Naive thymus-derived CD8-positive, alpha-beta T cell (primary cell): ENCODE results near the gene TMEM233. TPM values are rescaled to one million over a fixed set of nuclear protein-coding genes. Genes with fewer than 3 reads are reported as not detected.

Experiments used
- ATAC-seq, 2 donors: fragments of 150-1000 bp; cut with Tn5 transposase in 1 of 2; sonication (Bioruptor Pico), chemical (Tn5 transposase) in 1 of 2; 1 replicate in 1 of 2; 2 replicates in 1 of 2; pipeline ENCODE4 v1.10.0; 2021; ENCODE audit warnings: mild to moderate bottlenecking in 2 of 2, moderate library complexity in 2 of 2
- POLR2A ChIA-PET: fragments of 350-600 bp; sonication (Branson Sonifier 250); formaldehyde crosslinking; loops from one replicate; lab custom pipeline; 2021; ENCODE audit warnings: antibody characterized with exemption; lab: Charles Lee
- DNase-seq, 10 donors: peaks; one replicate each; pipeline versions ENCODE4 v3.0.0 to v3.0.0-alpha.2; 2020 to 2022
- H3K27ac Mint-ChIP-seq, 10 donors: one replicate each; pipeline ENCODE4 v1.8.0; 2020 to 2022; ENCODE audit warnings: mild to moderate bottlenecking in 10 of 10, mixed read lengths in 10 of 10, moderate library complexity in 4 of 10, inconsistent platforms in 1 of 10
- H3K27me3 Mint-ChIP-seq, 5 donors: one replicate each; pipeline ENCODE4 v1.8.0; 2021 to 2022; ENCODE audit warnings: mixed read lengths in 5 of 5
- H3K36me3 Mint-ChIP-seq, 3 donors: one replicate each; pipeline ENCODE4 v1.8.0; 2020 to 2022; ENCODE audit warnings: mixed read lengths in 3 of 3, mild to moderate bottlenecking in 2 of 3, inconsistent platforms in 1 of 3
- H3K4me1 Mint-ChIP-seq, 4 donors: one replicate each; pipeline ENCODE4 v1.8.0; 2021 to 2022; ENCODE audit warnings: mixed read lengths in 4 of 4
- H3K4me3 Mint-ChIP-seq, 10 donors: one replicate each; pipeline ENCODE4 v1.8.0; 2020 to 2022; ENCODE audit warnings: mild to moderate bottlenecking in 10 of 10, mixed read lengths in 10 of 10, moderate library complexity in 6 of 10, inconsistent platforms in 1 of 10
- H3K9me3 Mint-ChIP-seq, 9 donors: one replicate each; pipeline ENCODE4 v1.8.0; 2020 to 2022; ENCODE audit warnings: mixed read lengths in 9 of 9, mild to moderate bottlenecking in 3 of 9, inconsistent platforms in 1 of 9, moderate library complexity in 1 of 9
- polyA plus RNA-seq, 3 donors: library from polyadenylated mRNA; unstranded; fragments of 300-500 nt; fragmentation: Illumina TruSeq; gene quantifications; one replicate each; pipeline ENCODE4 v1.2.3, GENCODE V29; 2021
- total RNA-seq, 8 experiments: library from RNA in 2 of 8; stranded (reverse) in 2 of 8; gene quantifications; one replicate each; pipeline ENCODE4 v1.2.3 and lab custom pipeline; 2021 to 2026

Gene TMEM233
- not detected for total RNA-seq
- polyA plus RNA-seq: not detected
- 0 reads per million in 6 experiments for total RNA-seq (lab: John Stamatoyannopoulos, UW)

DNA sequence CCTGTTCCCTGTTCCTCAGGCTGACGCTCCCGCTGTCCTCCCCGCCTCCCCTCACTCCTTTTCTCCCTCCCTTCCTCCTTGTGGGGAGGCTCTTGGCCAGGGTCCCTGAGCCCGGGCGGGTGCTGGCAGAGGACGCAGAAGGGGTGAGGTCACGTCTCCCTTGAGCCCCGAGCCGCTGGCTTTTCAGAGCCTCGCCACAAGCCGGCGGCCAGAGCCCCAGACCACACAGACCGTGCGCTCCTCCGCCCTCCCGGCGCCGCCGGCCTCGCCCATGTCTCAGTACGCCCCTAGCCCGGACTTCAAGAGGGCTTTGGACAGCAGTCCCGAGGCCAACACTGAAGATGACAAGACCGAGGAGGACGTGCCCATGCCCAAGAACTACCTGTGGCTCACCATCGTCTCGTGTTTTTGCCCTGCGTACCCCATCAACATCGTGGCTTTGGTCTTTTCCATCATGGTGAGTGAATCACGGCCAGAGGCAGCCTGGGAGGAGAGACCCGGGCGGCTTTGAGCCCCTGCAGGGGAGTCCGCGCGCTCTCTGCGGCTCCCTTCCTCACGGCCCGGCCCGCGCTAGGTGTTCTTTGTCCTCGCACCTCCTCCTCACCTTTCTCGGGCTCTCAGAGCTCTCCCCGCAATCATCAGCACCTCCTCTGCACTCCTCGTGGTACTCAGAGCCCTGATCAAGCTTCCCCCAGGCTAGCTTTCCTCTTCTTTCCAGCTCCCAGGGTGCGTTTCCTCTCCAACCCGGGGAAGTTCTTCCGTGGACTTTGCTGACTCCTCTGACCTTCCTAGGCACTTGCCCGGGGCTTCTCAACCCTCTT is at the start of gene TMEM233:
TSS of gene TMEM233 (plus strand) at position 197 of the 821 bp plus-strand sequence. CDS start at position 272, 75 bp downstream.
- H3K27me3 Mint-ChIP-seq: peaks cover 47 to 94% (median 61%) of the 10 kb centered on the region in 5 donors
- no peak for ATAC-seq
- no peak for DNase-seq
- no peaks in the 10 kb centered on the region for H3K36me3 Mint-ChIP-seq
- H3K4me1 Mint-ChIP-seq: peaks cover 7 to 24% (median 14%) of the 10 kb centered on the region in 4 donors
- POLR2A ChIA-PET: no interaction called here
- H3K4me3 Mint-ChIP-seq: peak within 1 kb of the TSS in 1 of 10 donors; percentile 36
- peak within 1 kb of the TSS in 1 of 10 donors; percentile 72 for H3K27ac Mint-ChIP-seq
- peaks cover 0 to 2% (median 0%) of the 10 kb centered on the region in 9 donors for H3K9me3 Mint-ChIP-seq

DNA sequence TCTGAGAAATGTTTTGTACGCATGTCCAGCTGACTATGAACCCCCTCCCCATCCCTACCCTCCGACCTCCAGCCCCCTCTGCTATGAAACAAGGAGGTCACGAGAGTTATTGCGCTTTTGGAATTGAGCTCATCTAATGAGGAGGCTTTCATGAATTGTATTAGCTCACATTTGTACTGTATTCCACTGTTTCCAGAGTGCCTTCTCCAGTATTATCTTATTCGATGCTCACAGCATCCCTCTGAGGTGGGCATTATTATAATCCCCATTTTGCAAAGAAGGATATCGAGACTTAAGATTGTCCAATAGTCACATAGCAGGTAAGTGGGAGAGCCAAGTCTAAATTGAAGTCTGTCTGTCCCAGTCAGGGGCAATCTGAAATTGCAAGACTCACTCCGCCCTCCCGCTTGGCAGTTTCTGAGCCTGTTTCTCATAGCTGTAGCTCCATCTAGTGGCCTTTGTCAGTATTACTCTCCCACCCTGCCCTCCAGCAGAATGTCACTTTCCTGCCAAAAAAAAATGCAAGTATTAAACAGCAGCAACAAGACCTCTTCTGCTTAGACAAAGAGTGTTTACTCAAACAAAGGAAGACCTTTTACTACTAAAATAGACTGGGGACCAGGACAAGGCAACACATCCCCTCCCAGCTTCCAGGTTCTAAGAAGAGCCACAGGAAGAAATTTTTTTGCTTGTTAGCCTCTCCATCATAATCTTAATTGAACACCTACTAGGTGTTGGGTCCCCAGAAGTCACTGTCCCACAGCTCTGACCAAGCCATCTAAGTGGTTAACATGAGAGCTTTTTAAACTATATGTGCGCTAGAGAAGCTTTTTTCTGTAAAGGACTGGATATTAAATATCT is 48.6 kb upstream of the TMEM233 start:
- Mint-ChIP-seq H3K9me3 (peaks cover 0 to 2% (median 0%) of the 10 kb centered on the region in 9 donors), H3K4me3 (no peak overlapping the region), H3K27me3 (peaks cover 28 to 77% (median 42%) of the 10 kb centered on the region in 5 donors), H3K4me1 (no peaks in the 10 kb centered on the region), H3K27ac (no peak overlapping the region), H3K36me3 (no peaks in the 10 kb centered on the region)
- POLR2A ChIA-PET: no interaction called here
- peak; percentile 9 to 70 (median 44) for DNase-seq
- peak in 1 of 2 donors; percentile 51 for ATAC-seq

DNA sequence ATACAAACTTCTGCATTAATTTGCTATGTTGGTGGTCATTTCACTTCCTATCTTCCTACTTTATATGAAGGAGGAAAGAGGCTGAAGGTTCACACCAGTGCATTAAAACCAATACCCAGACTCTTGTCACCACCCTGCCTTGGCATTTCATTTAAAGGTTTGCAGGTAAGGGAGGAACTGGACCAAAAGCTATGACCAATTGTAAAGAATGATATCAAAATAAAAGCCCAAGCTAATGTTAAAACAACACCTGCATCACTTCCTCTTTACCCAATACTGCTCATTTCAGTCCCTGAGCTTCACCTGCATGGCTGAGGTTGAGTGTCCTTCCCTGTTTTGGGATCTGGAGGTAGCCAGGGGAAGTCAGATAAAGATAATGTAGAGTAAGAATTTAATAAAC is 47.2 kb upstream of the TMEM233 start:
- DNase-seq (no peak), ATAC-seq (no peak)
- H3K27ac Mint-ChIP-seq: no peak overlapping the region
- H3K36me3 Mint-ChIP-seq: no peaks in the 10 kb centered on the region
- POLR2A ChIA-PET: interaction anchor here (0.6 kb wide), 1 partner anchor 27 kb away, joined by 3 read pairs; no protein-coding TSS in a partner anchor
- no peaks in the 10 kb centered on the region for H3K9me3 Mint-ChIP-seq
- H3K4me3 Mint-ChIP-seq: no peak overlapping the region
- H3K27me3 Mint-ChIP-seq: peaks cover 25 to 74% (median 42%) of the 10 kb centered on the region in 5 donors
- H3K4me1 Mint-ChIP-seq: no peaks in the 10 kb centered on the region

DNA sequence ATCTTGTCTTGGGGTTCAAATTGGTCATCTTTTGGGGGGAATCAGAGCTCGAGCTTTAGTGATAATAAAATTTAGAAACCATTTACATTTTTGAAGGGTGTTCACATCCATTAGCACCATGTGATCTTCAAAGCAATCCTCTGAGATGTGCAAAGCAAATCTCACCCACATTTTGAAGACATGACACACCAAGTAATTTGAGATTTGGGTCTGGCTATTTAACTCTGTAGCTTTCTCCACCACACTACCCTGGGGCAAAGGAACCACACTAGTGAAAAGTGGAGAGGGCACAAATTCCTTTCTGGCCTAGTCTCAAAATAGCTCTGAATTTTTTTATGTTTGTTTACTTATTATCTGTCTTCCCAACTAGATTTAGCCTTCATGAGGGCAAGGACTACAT is 46.6 kb upstream of the TMEM233 start:
- ATAC-seq: no peak
- DNase-seq: no peak
- Mint-ChIP-seq H3K4me1 (no peaks in the 10 kb centered on the region), H3K27ac (no peak overlapping the region), H3K4me3 (no peak overlapping the region), H3K27me3 (peaks cover 23 to 67% (median 44%) of the 10 kb centered on the region in 5 donors), H3K36me3 (no peaks in the 10 kb centered on the region), H3K9me3 (no peaks in the 10 kb centered on the region)
- POLR2A ChIA-PET: no interaction called here

DNA sequence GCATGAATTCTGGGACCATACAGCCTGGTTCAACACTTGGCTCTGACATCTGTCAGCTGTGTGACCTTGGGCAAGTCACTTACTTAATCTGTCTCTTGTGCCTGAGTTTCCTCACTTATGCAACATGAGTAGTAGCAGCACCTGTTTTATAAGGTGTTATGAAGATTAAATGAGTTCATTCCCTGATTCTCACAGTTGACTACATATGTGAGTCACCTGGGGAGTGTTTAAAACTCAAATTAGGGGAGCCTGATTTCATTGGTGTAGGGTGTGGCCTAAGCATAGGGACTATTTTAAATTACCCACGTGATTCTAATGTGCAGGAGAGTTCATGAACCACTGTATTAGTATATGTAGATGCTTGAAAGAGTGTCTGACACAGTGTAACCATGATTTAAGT is 36.7 kb upstream of the TMEM233 start:
- H3K9me3 Mint-ChIP-seq: peaks cover 0 to 4% (median 0%) of the 10 kb centered on the region in 9 donors
- DNase-seq: no peak
- H3K4me3 Mint-ChIP-seq: no peak overlapping the region
- no peak for ATAC-seq
- H3K36me3 Mint-ChIP-seq: no peaks in the 10 kb centered on the region
- peaks cover 14 to 34% (median 18%) of the 10 kb centered on the region in 5 donors for H3K27me3 Mint-ChIP-seq
- POLR2A ChIA-PET: no interaction called here
- H3K27ac Mint-ChIP-seq: no peak overlapping the region
- no peaks in the 10 kb centered on the region for H3K4me1 Mint-ChIP-seq

DNA sequence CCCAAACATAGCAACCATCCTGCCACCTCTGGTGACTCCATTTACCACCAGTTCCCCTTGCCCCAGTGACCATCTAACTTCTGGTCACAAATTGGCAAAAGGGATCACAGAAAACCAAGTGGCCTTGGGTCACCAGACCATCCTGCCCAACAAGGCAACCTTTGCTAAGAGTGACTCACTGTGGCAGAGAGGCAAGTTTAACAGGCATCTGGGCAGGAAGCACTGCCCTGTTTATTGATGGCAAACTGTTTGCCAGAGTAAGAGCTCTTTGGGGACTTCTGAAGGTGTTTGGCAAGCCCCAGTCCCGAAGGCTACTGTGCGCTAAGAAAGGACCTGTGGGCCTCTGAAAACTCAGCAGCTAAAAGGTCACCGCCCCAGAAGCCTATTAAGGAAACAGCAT is 28.2 kb upstream of the TMEM233 start:
- Mint-ChIP-seq H3K9me3 (no peaks in the 10 kb centered on the region), H3K27me3 (peaks cover 6 to 28% (median 16%) of the 10 kb centered on the region in 5 donors), H3K4me3 (no peak overlapping the region), H3K4me1 (no peaks in the 10 kb centered on the region), H3K27ac (no peak overlapping the region), H3K36me3 (peaks cover 0 to 3% (median 0%) of the 10 kb centered on the region in 3 donors)
- no peak for ATAC-seq
- POLR2A ChIA-PET: no interaction called here
- no peak for DNase-seq

DNA sequence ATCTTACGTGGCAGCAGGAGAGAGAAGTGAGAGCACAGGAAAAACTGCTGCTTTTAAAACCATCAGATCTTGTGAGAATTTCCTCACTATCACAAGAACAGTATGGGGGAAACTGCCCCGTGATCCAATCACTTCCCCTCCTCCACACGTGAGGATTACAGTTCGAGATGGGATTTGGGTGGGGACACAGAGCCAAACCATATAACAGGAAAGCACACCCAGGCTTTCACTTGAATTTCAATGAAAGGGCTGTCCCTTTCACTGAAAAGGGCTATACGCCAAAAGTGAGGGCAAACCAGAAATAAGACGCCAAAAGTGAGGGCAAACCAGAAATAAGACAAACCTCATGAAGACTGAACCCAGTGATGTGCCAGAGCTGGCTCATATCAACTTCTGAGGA is 22.8 kb upstream of the TMEM233 start:
- H3K27me3 Mint-ChIP-seq: peaks cover 12 to 46% (median 18%) of the 10 kb centered on the region in 5 donors
- H3K4me3 Mint-ChIP-seq: no peak overlapping the region
- H3K9me3 Mint-ChIP-seq: peaks cover 0 to 4% (median 0%) of the 10 kb centered on the region in 9 donors
- ATAC-seq: no peak
- no peaks in the 10 kb centered on the region for H3K4me1 Mint-ChIP-seq
- POLR2A ChIA-PET: no interaction called here
- peaks cover 0 to 5% (median 0%) of the 10 kb centered on the region in 3 donors for H3K36me3 Mint-ChIP-seq
- DNase-seq: no peak
- no peak overlapping the region for H3K27ac Mint-ChIP-seq

DNA sequence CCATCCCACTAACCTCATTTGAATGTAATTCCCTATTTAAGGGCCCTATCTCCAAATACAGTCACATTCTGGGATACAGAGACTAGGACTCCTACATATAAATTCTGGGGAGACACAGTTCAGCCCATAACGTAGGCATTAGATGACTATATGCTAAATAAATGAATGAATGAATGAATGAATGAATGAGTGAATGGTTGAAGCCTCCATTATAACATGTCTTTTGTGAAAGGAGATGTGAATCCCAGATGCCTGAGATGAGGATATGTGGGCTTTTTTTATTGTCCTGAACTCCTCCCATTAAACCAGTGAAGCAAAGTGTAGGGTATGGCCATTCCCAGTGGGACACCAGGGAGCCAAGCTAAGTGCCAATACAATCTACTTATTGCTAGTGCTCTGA is 20.5 kb upstream of the TMEM233 start:
- peaks cover 15 to 53% (median 20%) of the 10 kb centered on the region in 5 donors for H3K27me3 Mint-ChIP-seq
- no peak for DNase-seq
- H3K27ac Mint-ChIP-seq: no peak overlapping the region
- H3K4me1 Mint-ChIP-seq: no peaks in the 10 kb centered on the region
- peaks cover 0 to 5% (median 0%) of the 10 kb centered on the region in 3 donors for H3K36me3 Mint-ChIP-seq
- no peak for ATAC-seq
- H3K4me3 Mint-ChIP-seq: no peak overlapping the region
- POLR2A ChIA-PET: no interaction called here
- peaks cover 0 to 4% (median 0%) of the 10 kb centered on the region in 9 donors for H3K9me3 Mint-ChIP-seq

DNA sequence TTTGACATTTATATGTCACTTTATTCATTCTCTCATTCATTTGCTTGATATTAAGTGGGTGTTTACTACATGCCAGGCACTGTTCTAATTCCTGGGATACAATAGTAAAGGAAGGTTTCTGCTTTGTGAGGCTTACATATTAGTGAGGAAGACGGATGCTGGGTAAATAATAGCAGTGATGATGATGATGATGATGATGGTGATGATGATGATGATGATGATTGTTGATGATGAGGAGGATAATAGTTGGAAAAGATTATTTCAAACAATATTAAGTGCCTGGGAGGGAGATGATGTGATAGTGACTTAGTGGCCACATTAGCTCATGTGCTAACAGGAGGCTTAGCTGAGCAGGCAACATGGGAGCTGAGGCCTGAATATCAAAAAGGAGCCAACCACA is 19.3 kb upstream of the TMEM233 start:
- ATAC-seq: no peak
- Mint-ChIP-seq H3K9me3 (peaks cover 0 to 4% (median 0%) of the 10 kb centered on the region in 9 donors), H3K27ac (no peak overlapping the region), H3K4me3 (no peak overlapping the region), H3K4me1 (no peaks in the 10 kb centered on the region), H3K27me3 (peaks cover 14 to 53% (median 22%) of the 10 kb centered on the region in 5 donors), H3K36me3 (peaks cover 0 to 5% (median 0%) of the 10 kb centered on the region in 3 donors)
- no peak for DNase-seq
- POLR2A ChIA-PET: no interaction called here

DNA sequence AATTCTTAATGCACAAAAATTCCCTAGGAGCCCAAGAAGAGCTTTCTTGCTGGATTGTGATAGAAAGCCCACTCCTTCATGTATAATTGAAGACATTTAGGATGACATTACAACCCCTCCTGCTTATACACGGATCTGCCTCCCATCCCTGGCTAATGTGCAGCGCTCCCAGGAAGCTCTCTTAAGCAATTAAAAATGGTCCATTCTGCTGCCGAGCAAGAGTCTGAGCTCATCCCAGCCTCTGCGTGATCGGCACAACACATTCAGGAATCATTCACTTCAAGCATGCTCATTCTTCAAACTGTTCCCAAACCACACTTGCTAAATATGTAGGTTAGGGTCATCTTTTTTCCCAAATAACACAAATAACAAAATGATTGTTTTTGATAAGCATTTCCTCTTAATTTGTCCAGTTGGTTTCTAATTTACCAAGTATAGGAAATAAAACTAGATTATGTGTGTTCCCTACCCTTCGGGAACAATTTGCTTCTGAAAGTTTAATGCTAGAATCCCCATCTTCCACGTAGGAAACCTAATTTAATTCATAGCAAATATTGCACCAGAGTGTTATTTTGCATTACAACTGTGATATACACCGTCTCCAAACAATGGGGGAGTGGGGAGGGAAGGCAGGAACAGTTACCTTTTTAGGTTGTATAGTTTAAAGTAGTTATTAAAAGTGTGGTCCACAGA is 17.3 kb upstream of the TMEM233 start:
- DNase-seq: no peak
- peaks cover 0 to 4% (median 0%) of the 10 kb centered on the region in 9 donors for H3K9me3 Mint-ChIP-seq
- no peaks in the 10 kb centered on the region for H3K4me1 Mint-ChIP-seq
- H3K27me3 Mint-ChIP-seq: peaks cover 13 to 47% (median 22%) of the 10 kb centered on the region in 5 donors
- no peak overlapping the region for H3K27ac Mint-ChIP-seq
- ATAC-seq: no peak
- no peak overlapping the region for H3K4me3 Mint-ChIP-seq
- H3K36me3 Mint-ChIP-seq: peaks cover 0 to 5% (median 0%) of the 10 kb centered on the region in 3 donors
- POLR2A ChIA-PET: no interaction called here

DNA sequence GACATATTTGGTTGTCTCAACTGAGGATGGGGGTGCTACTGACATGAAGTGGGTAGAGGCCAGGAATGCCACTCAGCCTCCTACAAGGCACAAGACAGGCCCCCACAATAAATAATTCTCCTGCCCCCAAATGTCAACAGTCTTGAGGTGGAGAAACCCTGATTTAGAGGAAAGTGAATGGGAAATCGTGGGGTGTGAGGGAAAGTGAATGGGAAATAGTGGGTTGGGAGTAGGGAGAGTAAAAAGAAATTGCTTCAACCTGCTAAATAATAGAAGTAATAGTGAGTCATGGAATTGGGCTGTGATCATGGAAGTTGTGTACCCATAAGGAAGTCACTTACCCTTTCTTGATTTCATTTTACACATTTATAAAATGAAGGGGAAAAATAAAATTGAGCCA is 16.7 kb upstream of the TMEM233 start:
- peaks cover 13 to 47% (median 22%) of the 10 kb centered on the region in 5 donors for H3K27me3 Mint-ChIP-seq
- peaks cover 0 to 4% (median 0%) of the 10 kb centered on the region in 9 donors for H3K9me3 Mint-ChIP-seq
- H3K27ac Mint-ChIP-seq: no peak overlapping the region
- H3K4me3 Mint-ChIP-seq: no peak overlapping the region
- no peak for DNase-seq
- no peaks in the 10 kb centered on the region for H3K4me1 Mint-ChIP-seq
- peaks cover 0 to 5% (median 0%) of the 10 kb centered on the region in 3 donors for H3K36me3 Mint-ChIP-seq
- POLR2A ChIA-PET: no interaction called here
- ATAC-seq: no peak

DNA sequence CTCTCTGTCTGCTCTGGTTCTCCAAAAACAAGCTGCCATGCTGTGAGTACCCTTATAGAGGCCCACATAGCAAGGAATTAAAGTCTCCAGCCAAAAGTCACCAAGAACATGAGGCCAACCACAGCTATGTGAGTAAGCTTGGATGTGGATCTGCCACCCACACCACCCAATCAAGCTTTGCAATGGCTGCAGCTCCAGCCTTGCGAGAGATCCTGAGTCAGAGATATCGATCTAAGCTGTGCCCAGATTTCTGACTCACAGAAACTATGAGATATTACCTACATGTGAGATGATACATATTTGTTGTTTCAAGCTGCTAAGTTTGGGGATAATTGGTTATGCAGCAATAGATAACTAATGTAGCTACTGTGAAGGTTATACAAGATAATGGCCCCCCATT is 15.5 kb upstream of the TMEM233 start:
- POLR2A ChIA-PET: interaction anchor here (0.7 kb wide), 1 partner anchor 90 kb away, joined by 3 read pairs; the partner anchor contains the start of gene PRKAB1
- peaks cover 11 to 39% (median 20%) of the 10 kb centered on the region in 5 donors for H3K27me3 Mint-ChIP-seq
- peaks cover 0 to 5% (median 0%) of the 10 kb centered on the region in 3 donors for H3K36me3 Mint-ChIP-seq

More for the DNA sequence above, 15.5 kb upstream of the TMEM233 start:
- H3K4me1 Mint-ChIP-seq: no peaks in the 10 kb centered on the region
- no peak for ATAC-seq
- no peak for DNase-seq
- peaks cover 0 to 4% (median 0%) of the 10 kb centered on the region in 9 donors for H3K9me3 Mint-ChIP-seq
- H3K27ac Mint-ChIP-seq: no peak overlapping the region
- no peak overlapping the region for H3K4me3 Mint-ChIP-seq
